Measurements from ENCODE around the gene ENDOD1. TPM values are rescaled to one million over a fixed set of nuclear protein-coding genes. Genes with fewer than 3 reads are reported as not detected.

The ENDOD1 gene
- total RNA-seq, 1 experiment from 2014 or later: 8.1 TPM

GRCh38 chr11:95100191-95100648, 10.6 kb downstream of the ENDOD1 start:
- CTCF ChIA-PET: no interaction called here
- Histone ChIP-seq H3K36me3 (ENCODE audit: low read depth) (no peaks in the 10 kb centered on the region), H3F3A (ENCODE audit: insufficient read depth, low read depth) (no peaks in the 10 kb centered on the region), H3K79me2 (ENCODE audit: low read depth) (no peaks in the 10 kb centered on the region), H3K4me1 (replicated peaks; ENCODE audit: insufficient read depth) (no peaks in the 10 kb centered on the region), H3K9me3 (ENCODE audit: insufficient read depth, low read depth) (no peaks in the 10 kb centered on the region), H4K20me1 (ENCODE audit: insufficient read depth) (no peaks in the 10 kb centered on the region), H3K4me3 (no peak overlapping the region), H3K27me3 (ENCODE audit: insufficient read depth, low read depth) (no peaks in the 10 kb centered on the region), H3K27ac (no peak overlapping the region), H3K4me2 (no peak overlapping the region), H2AFZ (no peak overlapping the region), H3K9me2 (ENCODE audit: insufficient read depth) (no peaks in the 10 kb centered on the region)
- TF ChIP-seq CTCF (conservative IDR thresholded peaks at IDR 0.05) (no peak), EZH2 (IDR thresholded peaks at IDR 0.05; ENCODE audit: low read depth) (no peak)
- intact Hi-C loops (cut with micrococcal nuclease; ENCODE audit: unreplicated experiment): no loop called here
- POLR2A ChIA-PET (ENCODE audit: unreplicated experiment): no interaction called here
- BruUV-seq (replicated peaks): no TSS peak
- no peak for DNase-seq

- no peak overlapping the region for H3K4me2 ChIP-seq
- CTCF ChIA-PET: no interaction called here
- no peak for DNase-seq
- no peaks in the 10 kb centered on the region for H3K9me2 ChIP-seq (ENCODE audit: insufficient read depth)
- H3K9me3 ChIP-seq (ENCODE audit: insufficient read depth, low read depth): no peaks in the 10 kb centered on the region
- no peak overlapping the region for H3K27ac ChIP-seq
- no peak overlapping the region for H2AFZ ChIP-seq
- no peaks in the 10 kb centered on the region for H3K36me3 ChIP-seq (ENCODE audit: low read depth)
- POLR2A ChIA-PET (ENCODE audit: unreplicated experiment): no interaction called here
- H3K27me3 ChIP-seq (ENCODE audit: insufficient read depth, low read depth): no peaks in the 10 kb centered on the region
- no peak overlapping the region for H3K4me3 ChIP-seq
- intact Hi-C loops (cut with micrococcal nuclease; ENCODE audit: unreplicated experiment): no loop called here
- no peak for TF ChIP-seq CTCF (conservative IDR thresholded peaks at IDR 0.05)
- TF ChIP-seq EZH2 (IDR thresholded peaks at IDR 0.05; ENCODE audit: low read depth): no peak
- H3F3A ChIP-seq (ENCODE audit: insufficient read depth, low read depth): peaks cover under 1% of the 10 kb centered on the region; the same call in 1 of the 2 replicates
- peaks cover 2% of the 10 kb centered on the region for H3K4me1 ChIP-seq (replicated peaks; ENCODE audit: insufficient read depth)
- no peaks in the 10 kb centered on the region for H4K20me1 ChIP-seq (ENCODE audit: insufficient read depth)
- peaks cover 3% of the 10 kb centered on the region; the same call in 1 of the 2 replicates for H3K79me2 ChIP-seq (ENCODE audit: low read depth)
- BruUV-seq (replicated peaks): no TSS peak
Measured at GRCh38 chr11:95100856-95101507, 11.3 kb downstream of the ENDOD1 start.

- peaks cover 6% of the 10 kb centered on the region; the same call in 1 of the 2 replicates for H3K79me2 ChIP-seq (ENCODE audit: low read depth)
- POLR2A ChIA-PET (ENCODE audit: unreplicated experiment): no interaction called here
Measured at GRCh38 chr11:95101935-95102334, 12.3 kb downstream of the ENDOD1 start.

More at GRCh38 chr11:95101935-95102334, 12.3 kb downstream of the ENDOD1 start:
- no TSS peak for BruUV-seq (replicated peaks)
- Histone ChIP-seq H3K4me3 (no peak overlapping the region), H3K9me2 (ENCODE audit: insufficient read depth) (no peaks in the 10 kb centered on the region), H4K20me1 (ENCODE audit: insufficient read depth) (no peaks in the 10 kb centered on the region), H3K9me3 (ENCODE audit: insufficient read depth, low read depth) (no peaks in the 10 kb centered on the region), H2AFZ (no peak overlapping the region), H3K4me2 (no peak overlapping the region), H3K4me1 (replicated peaks; ENCODE audit: insufficient read depth) (peaks cover 12% of the 10 kb centered on the region), H3K36me3 (ENCODE audit: low read depth) (no peaks in the 10 kb centered on the region), H3K27me3 (ENCODE audit: insufficient read depth, low read depth) (no peaks in the 10 kb centered on the region), H3K27ac (no peak overlapping the region), H3F3A (ENCODE audit: insufficient read depth, low read depth) (peaks cover 10% of the 10 kb centered on the region)
- TF ChIP-seq EZH2 (IDR thresholded peaks at IDR 0.05; ENCODE audit: low read depth): no peak
- no peak for DNase-seq
- intact Hi-C loops (cut with micrococcal nuclease; ENCODE audit: unreplicated experiment): no loop called here
- CTCF ChIA-PET: no interaction called here

All from PC-9 (cell line).